Measurements from ENCODE around the gene METTL17.
"Not testable (repeated sequence)": the region's sequence is repeated elsewhere in the genome, so short reads cannot be mapped to it uniquely, and the experiment has no call there.

Gene METTL17

GRCh38 chr14:21003788-21004346 is 14.1 kb downstream of the METTL17 start:
- no peak for TF ChIP-seq CTCF (IDR thresholded peaks at IDR 0.05; ENCODE audit: low read length)
- TF ChIP-seq EZH2 (IDR thresholded peaks at IDR 0.05; ENCODE audit: borderline replicate concordance, low read length), result no peak
- Histone ChIP-seq H2AFZ (ENCODE audit: low read length) (no peak overlapping the region), H3K27ac (ENCODE audit: low read depth, low read length, poor library complexity, severe bottlenecking) (no peak overlapping the region), H3K79me2 (ENCODE audit: insufficient read depth, low read length) (no peaks in the 10 kb centered on the region), H3K36me3 (ENCODE audit: insufficient read depth, low read length) (no peaks in the 10 kb centered on the region), H3K9me2 (ENCODE audit: low read depth, low read length) (no peaks in the 10 kb centered on the region), H3K4me3 (ENCODE audit: low read depth, low read length, poor library complexity, severe bottlenecking) (no peak overlapping the region), H3K27me3 (ENCODE audit: insufficient read depth, low read length) (no peaks in the 10 kb centered on the region), H3K9me3 (ENCODE audit: low read length) (no peaks in the 10 kb centered on the region), H3F3A (ENCODE audit: insufficient read depth, low read length) (no peaks in the 10 kb centered on the region), H4K20me1 (ENCODE audit: insufficient read depth, low read length) (no peaks in the 10 kb centered on the region), H3K9ac (ENCODE audit: low read length) (no peak overlapping the region), H3K4me1 (ENCODE audit: insufficient read depth, low read length, severe bottlenecking) (no peaks in the 10 kb centered on the region), H3K4me2 (ENCODE audit: low read length) (no peak overlapping the region)

GRCh38 chr14:21009721-21010120 is 19.9 kb downstream of the METTL17 start:
- not testable (repeated sequence) for H3K9ac ChIP-seq (ENCODE audit: low read length); H3K9me2 ChIP-seq (ENCODE audit: low read depth, low read length); H3K27me3 ChIP-seq (ENCODE audit: insufficient read depth, low read length); H3K79me2 ChIP-seq (ENCODE audit: insufficient read depth, low read length); H3K4me3 ChIP-seq (ENCODE audit: low read depth, low read length, poor library complexity, severe bottlenecking); H3K4me2 ChIP-seq (ENCODE audit: low read length); H3K4me1 ChIP-seq (ENCODE audit: insufficient read depth, low read length, severe bottlenecking); H4K20me1 ChIP-seq (ENCODE audit: insufficient read depth, low read length); H3K27ac ChIP-seq (ENCODE audit: low read depth, low read length, poor library complexity, severe bottlenecking); H3K36me3 ChIP-seq (ENCODE audit: insufficient read depth, low read length); H2AFZ ChIP-seq (ENCODE audit: low read length); H3F3A ChIP-seq (ENCODE audit: insufficient read depth, low read length); H3K9me3 ChIP-seq (ENCODE audit: low read length)

- H3K36me3 ChIP-seq (ENCODE audit: insufficient read depth, low read length), result no peaks in the 10 kb centered on the region
- TF ChIP-seq EZH2 (IDR thresholded peaks at IDR 0.05; ENCODE audit: borderline replicate concordance, low read length) (no peak), CTCF (IDR thresholded peaks at IDR 0.05; ENCODE audit: low read length) (no peak)
- no peaks in the 10 kb centered on the region for H3K9me2 ChIP-seq (ENCODE audit: low read depth, low read length)
- H3K4me1 ChIP-seq (ENCODE audit: insufficient read depth, low read length, severe bottlenecking), result no peaks in the 10 kb centered on the region
- H3K9me3 ChIP-seq (ENCODE audit: low read length), result no peaks in the 10 kb centered on the region
- no peaks in the 10 kb centered on the region for H3K79me2 ChIP-seq (ENCODE audit: insufficient read depth, low read length)
- H3F3A ChIP-seq (ENCODE audit: insufficient read depth, low read length), result no peaks in the 10 kb centered on the region
- H3K27ac ChIP-seq (ENCODE audit: low read depth, low read length, poor library complexity, severe bottlenecking), result no peak overlapping the region
- no peaks in the 10 kb centered on the region for H4K20me1 ChIP-seq (ENCODE audit: insufficient read depth, low read length)
- no peak overlapping the region for H3K9ac ChIP-seq (ENCODE audit: low read length)
- H3K4me2 ChIP-seq (ENCODE audit: low read length), result no peak overlapping the region
- H2AFZ ChIP-seq (ENCODE audit: low read length), result no peak overlapping the region
- no peak overlapping the region for H3K4me3 ChIP-seq (ENCODE audit: low read depth, low read length, poor library complexity, severe bottlenecking)
- no peaks in the 10 kb centered on the region for H3K27me3 ChIP-seq (ENCODE audit: insufficient read depth, low read length)
Measured at GRCh38 chr14:21011136-21011535, 21.4 kb downstream of the METTL17 start.

- Histone ChIP-seq H3F3A (ENCODE audit: insufficient read depth, low read length) (no peaks in the 10 kb centered on the region), H2AFZ (ENCODE audit: low read length) (no peak overlapping the region), H3K9me2 (ENCODE audit: low read depth, low read length) (no peaks in the 10 kb centered on the region), H3K9ac (ENCODE audit: low read length) (no peak overlapping the region), H3K4me3 (ENCODE audit: low read depth, low read length, poor library complexity, severe bottlenecking) (no peak overlapping the region), H3K27me3 (ENCODE audit: insufficient read depth, low read length) (peaks cover 5% of the 10 kb centered on the region; the same call in 1 of the 2 replicates), H3K4me1 (ENCODE audit: insufficient read depth, low read length, severe bottlenecking) (no peaks in the 10 kb centered on the region), H3K9me3 (ENCODE audit: low read length) (no peaks in the 10 kb centered on the region), H3K27ac (ENCODE audit: low read depth, low read length, poor library complexity, severe bottlenecking) (no peak overlapping the region), H3K79me2 (ENCODE audit: insufficient read depth, low read length) (no peaks in the 10 kb centered on the region), H3K36me3 (ENCODE audit: insufficient read depth, low read length) (no peaks in the 10 kb centered on the region), H3K4me2 (ENCODE audit: low read length) (no peak overlapping the region), H4K20me1 (ENCODE audit: insufficient read depth, low read length) (no peaks in the 10 kb centered on the region)
- TF ChIP-seq CTCF (IDR thresholded peaks at IDR 0.05; ENCODE audit: low read length) (peak; percentile 94), EZH2 (IDR thresholded peaks at IDR 0.05; ENCODE audit: borderline replicate concordance, low read length) (no peak)
Measured at GRCh38 chr14:21014761-21015190, 25.0 kb downstream of the METTL17 start.
